HG03521 (cell line): ENCODE measurements around the gene PIERCE2.
"Not testable (repeated sequence)": the region's sequence is repeated elsewhere in the genome, so short reads cannot be mapped to it uniquely, and the experiment has no call there.

Experiments used
- ATAC-seq: cut with Tn5 transposase; IDR thresholded peaks from one replicate; pipeline ENCODE4 v1.9.1; 2021; ENCODE audit warnings: mild to moderate bottlenecking, moderate library complexity; ENCODE audit not compliant: unreplicated experiment

Gene PIERCE2, protein sequence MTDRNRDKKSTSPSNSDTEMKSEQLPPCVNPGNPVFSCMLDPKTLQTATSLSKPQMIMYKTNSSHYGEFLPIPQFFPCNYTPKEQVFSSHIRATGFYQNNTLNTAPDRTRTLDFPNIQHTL

DNA sequence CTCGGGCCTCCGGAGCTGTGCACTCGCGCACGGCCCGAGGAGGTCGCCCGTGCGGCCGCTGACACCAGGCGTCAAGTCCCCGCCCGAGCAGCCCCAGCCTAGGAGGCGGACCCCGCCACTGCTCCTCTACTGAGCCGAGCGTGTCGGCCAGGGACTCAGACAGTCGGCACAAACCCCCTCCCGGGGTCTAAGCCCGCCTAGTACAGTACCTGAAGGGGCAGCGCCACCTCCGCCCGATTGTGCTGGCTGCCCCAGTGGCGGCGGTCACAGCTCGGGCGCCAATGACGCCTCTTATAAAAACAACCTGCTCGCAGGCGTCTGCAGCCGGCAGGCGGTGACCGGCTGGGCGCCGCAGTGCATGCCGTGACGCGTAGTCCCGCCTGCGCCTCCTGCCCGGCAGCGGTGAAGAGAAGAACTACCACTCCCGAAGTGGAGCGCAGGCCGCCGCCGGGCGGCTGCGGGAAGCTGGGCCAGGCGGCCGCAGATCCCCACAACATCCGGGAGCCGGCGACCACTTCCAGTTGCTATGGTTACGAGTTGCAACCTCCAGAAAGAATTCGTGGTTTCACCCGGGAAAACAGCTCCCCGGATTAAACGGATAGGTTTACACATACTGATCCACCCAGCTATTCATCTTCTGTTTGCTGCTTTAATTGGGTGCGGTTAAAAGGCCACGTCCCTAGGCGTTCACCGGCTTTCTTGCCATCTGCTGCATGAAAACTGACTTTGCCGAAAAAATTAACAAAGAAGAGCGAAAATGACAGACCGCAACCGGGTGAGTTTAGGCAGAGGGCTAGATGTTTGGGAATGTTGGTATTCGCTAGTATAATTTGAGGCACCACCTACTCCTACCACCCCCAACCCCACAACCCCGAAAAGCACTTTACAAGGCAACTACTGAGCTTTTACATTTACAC is at the start of gene PIERCE2, which contains the start of gene CCPG1:
Gene PIERCE2 (plus strand): TSS at position 484 of the 917 bp plus-strand sequence. CDS start 274 bp downstream, at position 758.
Gene CCPG1 (minus strand): TSS at position 348 of the 917 bp plus-strand sequence. CDS start 18,935 bp downstream, outside the sequence.
- ATAC-seq: peak; percentile 92

- ATAC-seq: no peak
Measured at GRCh38 chr15:55360256-55360655, 48.0 kb upstream of the PIERCE2 start.

DNA sequence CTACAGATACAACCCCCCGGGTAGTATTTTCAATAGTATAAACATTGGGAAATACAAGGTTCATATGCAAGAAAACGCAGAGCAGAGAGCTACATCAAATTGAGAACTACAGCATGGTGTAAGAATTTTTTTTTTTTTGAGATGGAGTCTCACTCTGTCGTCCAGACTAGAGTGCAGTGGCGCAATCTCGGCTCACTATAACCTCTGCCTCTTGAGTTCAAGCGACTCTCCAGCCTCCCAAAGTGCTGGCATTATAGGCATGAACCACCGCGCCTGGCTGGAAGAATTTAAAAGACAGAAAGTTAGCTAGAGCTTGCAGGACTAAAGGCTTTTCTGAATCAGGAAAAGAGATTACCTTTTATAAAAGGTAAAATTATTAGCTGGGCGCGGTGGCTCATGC is 47.2 kb upstream of the PIERCE2 start:
- ATAC-seq: no peak

DNA sequence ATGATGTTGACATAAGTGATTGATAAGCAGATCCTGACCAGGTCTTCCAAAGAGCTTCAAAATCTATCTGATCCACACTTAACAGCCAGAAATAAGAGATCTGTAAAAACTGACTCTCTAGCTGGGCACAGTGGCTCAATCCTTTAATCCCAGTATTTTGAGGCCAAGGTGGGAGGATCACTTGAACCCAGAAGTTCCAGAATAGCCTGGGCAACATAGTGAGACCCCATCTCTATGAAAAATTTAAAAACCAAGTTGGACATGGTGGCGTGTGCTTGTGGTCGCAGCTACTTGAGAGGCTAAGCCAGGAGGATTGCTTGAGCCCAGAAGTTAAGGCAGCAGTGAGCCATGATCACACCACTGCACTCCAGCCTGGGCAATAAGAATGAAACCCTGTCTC is 45.7 kb upstream of the PIERCE2 start:
- no peak for ATAC-seq

GRCh38 chr15:55366981-55367380 is 41.3 kb upstream of the PIERCE2 start:
- no peak for ATAC-seq

GRCh38 chr15:55372701-55373440 is 35.4 kb upstream of the PIERCE2 start:
- ATAC-seq: no peak

DNA sequence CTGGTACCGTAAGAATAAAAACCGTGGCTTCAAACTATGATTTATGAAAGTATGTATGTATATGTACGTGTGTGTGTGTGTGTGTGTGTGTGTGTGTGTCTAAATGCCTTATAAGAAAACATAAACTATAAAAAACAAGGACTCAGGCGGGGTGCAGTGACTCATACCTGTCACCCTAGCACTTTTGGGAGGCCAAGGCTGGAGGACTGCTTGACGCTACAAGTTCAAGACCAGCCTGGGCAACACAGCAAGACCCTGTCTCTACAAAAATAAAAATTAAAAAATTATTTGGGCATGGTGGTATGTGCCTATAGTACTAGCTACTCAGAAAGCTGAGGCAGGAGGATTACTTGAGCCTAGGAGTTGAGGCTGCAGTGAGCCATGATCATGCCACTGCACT is 29.2 kb upstream of the PIERCE2 start:
- no peak for ATAC-seq

DNA sequence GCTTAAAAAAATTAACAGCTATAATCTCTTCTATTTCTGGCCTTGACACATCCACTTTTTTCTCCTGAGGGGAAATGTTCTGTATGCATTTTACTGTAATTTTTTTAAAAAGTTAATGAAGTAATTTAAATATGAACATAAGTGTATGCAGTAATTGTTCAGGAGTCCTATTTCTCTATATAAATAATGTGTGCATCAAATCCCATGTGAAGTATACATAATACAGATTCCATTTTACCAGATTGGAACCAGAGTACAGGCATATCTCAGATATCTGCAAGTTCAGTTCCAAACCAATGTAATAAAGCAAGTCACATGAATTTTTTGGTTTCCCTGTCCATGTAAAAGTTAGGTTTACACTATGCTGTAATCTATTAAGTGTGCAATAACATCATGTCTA is 26.7 kb upstream of the PIERCE2 start:
- ATAC-seq: no peak

GRCh38 chr15:55383687-55384086 is 24.6 kb upstream of the PIERCE2 start:
- no peak for ATAC-seq

DNA sequence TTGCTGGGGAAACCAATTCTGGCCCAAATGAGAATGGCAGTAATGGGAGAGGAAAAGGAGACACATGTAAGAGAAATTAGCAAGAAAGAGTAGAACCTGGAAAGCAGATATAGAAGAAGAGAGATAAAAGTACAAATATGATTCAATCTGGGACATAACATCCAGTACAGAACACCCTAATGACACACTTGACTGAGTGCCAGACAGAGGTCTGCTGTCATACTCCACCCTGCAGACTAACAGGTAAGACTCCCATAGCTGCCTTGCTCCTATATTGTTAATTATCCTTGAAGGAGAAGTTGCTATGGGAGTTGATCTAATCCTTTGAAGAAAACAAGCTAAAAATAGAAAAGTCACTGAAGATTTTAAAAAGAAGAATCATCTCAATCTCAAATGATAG is 21.3 kb upstream of the PIERCE2 start:
- no peak for ATAC-seq

DNA sequence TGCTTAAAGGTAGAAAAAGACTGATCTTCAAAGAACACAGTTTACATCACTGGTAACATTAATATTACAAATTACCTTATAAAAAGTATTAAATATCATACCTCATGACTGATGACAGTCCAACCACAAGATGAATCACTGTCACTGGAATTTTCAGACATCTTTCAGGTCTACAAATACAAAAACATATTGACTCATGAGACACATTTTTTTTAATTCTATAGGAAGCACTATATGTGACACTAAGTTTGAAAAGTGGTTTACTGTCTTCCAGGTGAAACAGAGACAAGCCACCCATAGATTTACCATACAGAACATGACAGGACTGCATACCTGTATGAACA is 19.1 kb upstream of the PIERCE2 start:
- no peak for ATAC-seq

- no peak for ATAC-seq
Measured at GRCh38 chr15:55394694-55395093, 13.6 kb upstream of the PIERCE2 start.

DNA sequence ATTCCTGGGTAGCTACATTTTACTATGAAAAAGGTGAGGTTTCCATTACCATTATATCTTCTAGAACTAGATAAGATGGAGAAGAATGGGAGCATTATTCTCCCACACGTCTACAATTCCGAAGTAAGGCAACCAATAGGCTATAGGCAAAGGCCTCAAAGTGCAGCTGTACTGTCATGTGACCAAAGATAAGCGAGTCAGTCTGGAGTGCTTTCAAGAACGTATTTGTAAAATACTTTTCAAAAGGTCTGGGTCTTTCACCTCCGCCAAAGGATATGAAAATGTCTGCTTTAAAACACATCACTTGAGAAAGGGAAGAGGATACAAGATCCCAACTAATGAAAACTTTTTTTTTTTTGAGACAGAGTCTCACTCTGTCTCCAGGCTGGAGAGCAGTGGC is 10.1 kb upstream of the PIERCE2 start:
- ATAC-seq: no peak

- not testable (repeated sequence) for ATAC-seq
Measured at GRCh38 chr15:55400050-55400449, 8.2 kb upstream of the PIERCE2 start.

DNA sequence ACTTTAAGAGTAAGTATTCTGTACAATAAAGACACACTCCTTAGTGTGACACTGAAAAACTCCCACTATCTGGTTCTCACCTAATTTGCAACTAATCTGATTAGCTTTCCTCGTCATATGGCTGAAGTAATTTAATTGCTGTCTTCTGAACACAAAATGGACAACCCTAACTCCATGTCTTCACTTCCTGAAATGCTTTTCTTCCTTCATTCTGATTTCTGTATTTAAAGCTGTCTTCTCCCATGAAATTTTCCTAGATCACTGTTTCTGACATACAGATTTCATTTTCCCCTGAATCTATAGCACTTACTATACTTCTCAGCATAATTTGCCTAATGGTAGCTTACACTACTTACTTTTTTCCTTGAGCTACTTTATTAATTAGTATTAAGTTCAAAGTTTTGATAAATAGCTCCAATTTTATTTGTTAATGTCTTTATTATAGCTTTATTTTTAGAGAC is 6.5 kb upstream of the PIERCE2 start:
- no peak for ATAC-seq

- ATAC-seq: no peak
Measured at GRCh38 chr15:55402707-55403106, 5.6 kb upstream of the PIERCE2 start.

DNA sequence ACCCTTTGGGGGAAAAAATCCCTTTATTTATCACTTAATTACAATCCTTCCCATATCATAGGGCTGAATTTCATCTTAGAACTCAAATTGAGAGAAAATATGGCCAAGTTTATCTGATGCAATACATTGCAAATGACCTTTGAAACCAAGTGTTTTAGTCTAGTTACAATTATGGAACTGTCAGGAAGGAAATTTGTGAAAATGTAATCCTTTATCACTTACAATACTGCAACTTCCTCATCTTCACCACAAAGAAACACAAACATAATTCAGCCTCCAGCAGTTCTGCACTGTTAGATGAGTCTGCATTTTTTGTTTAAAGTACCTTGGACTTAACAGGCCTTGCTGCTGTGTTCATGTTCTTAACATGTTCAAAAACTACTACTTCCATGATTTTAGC is 4.8 kb upstream of the PIERCE2 start:
- no peak for ATAC-seq

GRCh38 chr15:55407498-55408011 is 740 bp upstream of the PIERCE2 start:
- peak; percentile 12 for ATAC-seq

DNA sequence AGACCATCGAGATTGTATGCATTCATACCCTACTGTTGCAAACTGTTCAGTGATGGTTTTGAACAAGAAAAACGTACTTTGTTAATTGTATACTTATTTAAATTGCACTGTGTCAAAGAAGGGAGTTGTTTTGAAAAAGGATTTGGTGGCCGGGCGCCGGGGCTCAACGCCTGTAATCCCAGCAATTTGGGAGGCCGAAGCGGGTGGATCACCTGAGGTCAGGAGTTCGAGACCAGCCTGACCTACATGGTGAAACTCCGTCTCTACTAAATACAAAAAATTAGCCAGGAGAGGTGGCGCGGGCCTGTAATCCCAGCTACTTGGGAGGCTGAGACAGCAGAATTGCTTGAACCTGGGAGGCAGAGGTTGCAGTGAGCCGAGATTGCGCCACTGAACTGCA is 681 bp downstream of the PIERCE2 start:
- ATAC-seq: not testable (repeated sequence)

GRCh38 chr15:55417678-55418077 is 9.4 kb downstream of the PIERCE2 start:
- not testable (repeated sequence) for ATAC-seq

DNA sequence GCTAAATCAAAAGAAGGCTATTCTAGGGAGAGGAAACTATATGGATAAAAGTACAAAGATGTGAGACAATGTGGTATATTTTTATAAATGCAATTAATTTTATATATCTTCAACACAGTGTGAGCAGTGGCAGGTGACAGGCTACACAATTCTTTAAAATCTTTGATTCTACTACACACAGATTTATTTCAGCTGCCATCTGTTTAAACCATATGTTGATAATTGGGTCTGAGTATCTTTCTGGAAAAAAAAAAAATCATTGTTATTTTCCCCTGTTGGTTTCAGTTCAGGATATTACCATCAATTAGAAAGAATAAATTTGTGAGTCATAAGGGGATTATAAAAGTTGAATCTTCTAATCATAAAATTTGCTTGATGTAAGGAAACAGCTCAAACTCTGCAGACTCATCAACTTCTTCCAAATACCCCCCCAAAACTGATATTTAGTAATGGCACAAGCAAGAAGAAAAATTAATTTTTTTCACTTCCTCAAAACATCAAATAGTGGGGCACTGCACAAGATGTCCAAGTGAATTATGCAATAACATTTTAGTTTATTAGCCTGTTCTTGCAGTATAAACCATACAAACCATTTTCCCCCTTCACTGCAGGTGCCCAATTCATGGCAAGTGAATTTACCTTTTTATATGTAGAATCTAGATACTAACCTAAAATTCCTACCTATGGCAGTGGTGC is 12.0 kb downstream of the PIERCE2 start:
- ATAC-seq: no peak
